GM12874 (cell line): ENCODE measurements around the gene NUP210.

ENCODE experiments used
- CTCF ChIP-seq: IDR thresholded peaks from 2 replicates; pipeline ENCODE4 v1.5.1; 2011; ENCODE audit warnings: low read depth, mild to moderate bottlenecking, control low read depth, low read length, moderate library complexity; ENCODE audit not compliant: insufficient read depth

Gene NUP210

DNA sequence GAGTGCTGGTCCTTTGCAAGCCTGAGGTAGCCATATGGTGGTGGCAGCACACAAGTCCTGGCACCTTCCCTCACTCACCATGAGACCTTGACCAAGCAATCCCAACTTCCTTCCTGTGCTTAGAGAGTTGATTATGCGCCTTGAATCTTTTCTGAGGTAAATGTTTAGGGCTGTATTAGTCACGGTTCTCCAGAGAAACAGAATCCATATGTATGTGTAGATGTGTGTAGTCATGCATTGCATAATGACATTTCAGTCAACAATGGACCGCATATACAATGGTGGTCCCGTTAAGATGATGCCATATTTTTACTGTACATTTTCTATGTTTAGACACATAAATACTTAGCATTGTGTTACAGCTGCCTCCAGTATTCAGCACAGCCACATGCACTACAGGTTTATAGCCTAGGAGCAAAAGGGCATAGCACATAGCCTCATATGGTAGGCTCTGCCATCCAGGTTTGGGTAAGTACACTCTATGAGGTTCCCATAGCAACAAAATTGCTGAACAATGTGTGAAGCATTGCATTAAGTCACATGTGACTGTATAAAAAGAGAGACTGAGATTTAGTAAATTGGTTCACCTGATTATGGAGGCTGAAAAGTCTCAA, 20.2 kb upstream of the NUP210 start:
- TF ChIP-seq CTCF: no peak

DNA sequence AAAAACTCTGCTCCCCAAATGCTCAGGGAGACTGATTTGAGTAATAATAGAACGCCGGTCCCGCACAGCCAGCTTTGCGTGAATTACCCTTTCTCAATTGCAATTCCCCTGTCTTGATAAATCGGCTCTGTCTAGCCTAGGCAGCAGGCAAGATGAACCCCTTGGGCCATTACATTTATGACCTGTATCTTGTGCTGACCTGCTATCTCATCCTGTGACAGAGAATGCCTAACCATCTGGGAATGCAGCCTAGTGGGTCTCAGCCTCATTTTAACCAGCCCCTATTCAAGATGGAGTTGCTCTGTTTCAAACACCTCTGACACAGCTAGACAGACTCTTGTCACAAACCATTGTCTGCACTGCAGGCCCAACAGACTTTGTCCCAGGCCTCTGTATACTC, 13.8 kb upstream of the NUP210 start:
- no peak for TF ChIP-seq CTCF

GRCh38 chr3:13432093-13432492, 12.0 kb upstream of the NUP210 start:
- no peak for TF ChIP-seq CTCF

DNA sequence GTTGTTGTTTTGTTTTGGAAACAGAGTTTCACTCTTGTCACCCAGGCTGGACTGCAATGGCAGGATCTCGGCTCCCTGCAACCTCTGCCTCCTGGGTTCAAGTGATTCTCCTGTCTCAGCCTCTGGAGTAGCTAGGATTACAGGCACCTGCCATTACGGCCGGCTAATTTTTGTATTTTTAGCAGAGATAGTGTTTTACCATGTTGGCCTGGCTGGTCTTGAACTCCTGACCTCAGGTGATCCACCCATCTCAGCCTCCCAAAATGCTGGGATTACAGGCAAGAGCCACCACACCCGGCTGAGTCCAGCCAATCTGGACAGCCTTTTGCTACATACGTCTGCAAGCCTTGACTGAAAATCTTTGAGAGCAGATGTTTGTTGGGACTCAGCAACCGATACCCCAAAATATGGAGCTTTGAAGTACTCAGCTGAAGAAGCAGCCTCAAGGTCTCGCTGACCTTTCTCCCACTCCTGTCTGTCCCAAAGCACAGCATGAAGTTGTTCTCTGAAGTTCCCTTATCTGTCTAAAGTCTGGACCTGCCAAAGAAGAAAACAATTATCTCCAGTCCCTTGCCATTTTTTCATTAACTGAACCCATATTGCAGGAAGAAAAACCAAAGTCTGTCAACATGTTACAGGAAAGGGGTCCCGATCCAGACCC, 9.6 kb upstream of the NUP210 start:
- no peak for TF ChIP-seq CTCF

- TF ChIP-seq CTCF: no peak
Observed at GRCh38 chr3:13427662-13428603, 7.8 kb upstream of the NUP210 start.

DNA sequence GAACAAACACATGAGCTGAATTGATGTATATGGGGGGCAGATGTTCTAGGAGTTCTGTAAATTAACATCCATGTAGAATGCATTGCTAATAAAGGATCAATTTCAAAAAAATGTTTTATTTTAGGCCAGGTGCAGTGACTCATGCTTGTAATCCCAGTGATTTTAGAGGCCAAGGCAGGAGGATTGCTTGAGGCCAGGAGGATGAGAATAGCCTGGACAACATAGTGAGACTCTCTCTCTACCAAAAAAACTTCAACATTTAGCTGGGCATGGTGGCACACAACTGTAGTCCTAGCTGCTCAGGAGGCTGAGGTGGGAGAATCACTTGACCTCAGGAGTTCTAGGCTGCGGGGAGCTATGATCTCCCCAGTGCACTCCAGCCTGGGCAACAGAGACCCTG, 6.5 kb upstream of the NUP210 start:
- no peak for TF ChIP-seq CTCF

DNA sequence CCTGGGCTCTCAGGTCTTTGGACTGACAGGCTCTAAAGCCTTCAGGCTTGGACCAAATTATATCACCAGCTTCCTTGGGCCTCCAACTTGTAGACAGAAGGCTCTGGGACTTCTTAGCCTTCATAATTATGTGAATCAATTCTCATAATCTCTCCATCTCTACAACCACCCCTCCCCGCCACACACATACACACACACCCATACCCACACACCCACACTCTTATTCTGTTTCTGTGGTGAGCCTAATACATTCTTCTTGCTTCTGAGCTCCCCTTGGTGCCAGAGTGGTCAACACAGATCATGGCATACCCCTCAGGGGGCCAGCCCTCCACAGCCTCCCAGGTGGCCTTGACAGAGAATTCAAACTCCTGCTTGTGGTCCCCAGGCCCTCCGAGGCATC, 5.6 kb upstream of the NUP210 start:
- TF ChIP-seq CTCF: no peak
